ENCODE results near the gene SETDB1. TPM values are rescaled to one million over a fixed set of nuclear protein-coding genes. Genes with fewer than 3 reads are reported as not detected.
A peak's percentile ranks its signal among the peaks of the same experiment; 100 is the strongest.

The SETDB1 gene
- total RNA-seq, 1 donor from 2014 or later, result 30.0 TPM

DNA sequence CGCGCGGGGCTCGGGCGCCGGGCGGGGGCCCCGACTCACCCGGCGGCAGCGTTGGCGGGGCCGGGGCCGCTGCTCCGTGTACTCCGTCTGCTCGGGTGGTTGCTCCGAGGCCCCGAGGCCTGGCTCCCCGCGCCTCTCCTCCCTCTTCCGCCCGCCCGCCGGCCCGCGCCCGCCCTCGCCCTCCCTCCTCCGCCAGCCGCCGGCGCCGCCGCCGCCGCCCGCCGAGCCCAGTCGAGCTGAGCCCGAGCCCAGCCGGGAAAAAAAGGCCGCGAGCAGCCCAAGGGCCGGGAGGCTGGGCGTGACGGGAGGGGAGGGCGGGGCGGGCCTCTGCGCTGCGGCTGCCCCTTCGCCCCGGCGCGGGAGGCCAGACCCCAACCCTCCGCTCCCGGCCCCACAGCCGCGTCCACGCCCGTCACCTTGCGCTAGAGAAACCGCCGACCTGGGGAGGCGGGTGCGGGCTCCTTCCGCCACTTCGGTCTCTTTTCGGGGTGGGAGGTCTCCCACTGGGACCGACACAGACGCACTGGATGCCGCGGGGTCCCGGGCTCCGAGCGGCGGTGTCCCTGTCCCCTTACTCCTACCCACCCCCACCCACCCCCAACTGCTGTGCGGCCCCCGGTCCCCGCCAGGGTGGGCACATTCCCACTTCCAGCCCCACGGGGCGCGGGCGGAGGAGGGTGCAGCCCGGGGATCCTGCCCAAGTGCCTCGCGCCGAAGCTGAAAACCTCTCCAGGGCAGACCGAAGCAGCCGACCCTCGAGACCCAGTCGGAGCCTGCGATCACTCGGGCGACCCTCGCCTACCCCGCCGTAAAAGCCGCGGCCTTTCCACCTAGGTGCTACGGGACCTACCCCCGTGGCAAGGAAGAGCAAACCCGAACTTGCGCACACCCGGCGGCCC lies 48.7 kb downstream of the SETDB1 start, which contains the start of gene CERS2:
TSS of gene CERS2 (minus strand) at position 256 of the 899 bp plus-strand sequence. CDS start 5,745 bp downstream, outside the sequence.
- Histone ChIP-seq H3K27ac (ENCODE audit: low read depth, low read length) (peak within 1 kb of the TSS; percentile 75), H3K79me2 (ENCODE audit: insufficient read depth, low read length) (peaks cover 44% of the 10 kb centered on the region), H3K27me3 (ENCODE audit: insufficient read depth, low read length) (no peaks in the 10 kb centered on the region), H3K4me2 (ENCODE audit: low read length) (peak within 1 kb of the TSS; percentile 97), H3K36me3 (ENCODE audit: insufficient read depth, low read length) (no peaks in the 10 kb centered on the region), H3K4me1 (ENCODE audit: insufficient read depth, low read length) (peaks cover 48% of the 10 kb centered on the region), H3K9ac (ENCODE audit: low read length) (peak within 1 kb of the TSS; percentile 88), H3K9me3 (ENCODE audit: insufficient read depth, low read depth, low read length) (no peaks in the 10 kb centered on the region), H4K20me1 (ENCODE audit: insufficient read depth, low read length) (peaks cover 40% of the 10 kb centered on the region), H3K4me3 (ENCODE audit: insufficient read depth, low read depth, low read length) (peak within 1 kb of the TSS; percentile 91), H2AFZ (ENCODE audit: low read depth, low read length) (peak within 1 kb of the TSS; percentile 87)
- H3K9me3 Mint-ChIP-seq (ENCODE audit: unreplicated experiment), result no peaks in the 10 kb centered on the region
- H3K27me3 Mint-ChIP-seq (ENCODE audit: low read depth, unreplicated experiment), result no peaks in the 10 kb centered on the region
- H3K27ac Mint-ChIP-seq (ENCODE audit: unreplicated experiment), result peak within 1 kb of the TSS; percentile 86
- no peak for FAIRE-seq
- DNase-seq (ENCODE audit: low read depth), result peak; percentile 49
- TF ChIP-seq EZH2 (IDR thresholded peaks at IDR 0.05; ENCODE audit: insufficient read depth, low read length), result no peak
- TF ChIP-seq, protein P1, sequence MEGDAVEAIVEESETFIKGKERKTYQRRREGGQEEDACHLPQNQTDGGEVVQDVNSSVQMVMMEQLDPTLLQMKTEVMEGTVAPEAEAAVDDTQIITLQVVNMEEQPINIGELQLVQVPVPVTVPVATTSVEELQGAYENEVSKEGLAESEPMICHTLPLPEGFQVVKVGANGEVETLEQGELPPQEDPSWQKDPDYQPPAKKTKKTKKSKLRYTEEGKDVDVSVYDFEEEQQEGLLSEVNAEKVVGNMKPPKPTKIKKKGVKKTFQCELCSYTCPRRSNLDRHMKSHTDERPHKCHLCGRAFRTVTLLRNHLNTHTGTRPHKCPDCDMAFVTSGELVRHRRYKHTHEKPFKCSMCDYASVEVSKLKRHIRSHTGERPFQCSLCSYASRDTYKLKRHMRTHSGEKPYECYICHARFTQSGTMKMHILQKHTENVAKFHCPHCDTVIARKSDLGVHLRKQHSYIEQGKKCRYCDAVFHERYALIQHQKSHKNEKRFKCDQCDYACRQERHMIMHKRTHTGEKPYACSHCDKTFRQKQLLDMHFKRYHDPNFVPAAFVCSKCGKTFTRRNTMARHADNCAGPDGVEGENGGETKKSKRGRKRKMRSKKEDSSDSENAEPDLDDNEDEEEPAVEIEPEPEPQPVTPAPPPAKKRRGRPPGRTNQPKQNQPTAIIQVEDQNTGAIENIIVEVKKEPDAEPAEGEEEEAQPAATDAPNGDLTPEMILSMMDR (IDR thresholded peaks at IDR 0.05; ENCODE audit: insufficient read depth, low read depth, low read length), result no peak
- peaks cover 2% of the 10 kb centered on the region for H3K36me3 Mint-ChIP-seq (ENCODE audit: low read depth, unreplicated experiment)
- peak within 1 kb of the TSS; percentile 88 for H3K4me3 Mint-ChIP-seq (ENCODE audit: unreplicated experiment)
- peaks cover 38% of the 10 kb centered on the region for H3K4me1 Mint-ChIP-seq (ENCODE audit: low read depth, unreplicated experiment)

- no peak overlapping the region for H3K4me3 Mint-ChIP-seq (ENCODE audit: unreplicated experiment)
- H3K4me1 Mint-ChIP-seq (ENCODE audit: low read depth, unreplicated experiment), result peaks cover 34% of the 10 kb centered on the region
- DNase-seq (ENCODE audit: low read depth) (no peak), FAIRE-seq (no peak)
- peaks cover 28% of the 10 kb centered on the region for H3K79me2 ChIP-seq (ENCODE audit: insufficient read depth, low read length)
- H3K27ac Mint-ChIP-seq (ENCODE audit: unreplicated experiment), result no peak overlapping the region
- H3K27me3 ChIP-seq (ENCODE audit: insufficient read depth, low read length), result no peaks in the 10 kb centered on the region
- H3K9me3 ChIP-seq (ENCODE audit: insufficient read depth, low read depth, low read length), result no peaks in the 10 kb centered on the region
- H3K4me3 ChIP-seq (ENCODE audit: insufficient read depth, low read depth, low read length), result no peak overlapping the region
- H3K27ac ChIP-seq (ENCODE audit: low read depth, low read length), result no peak overlapping the region
- H3K4me1 ChIP-seq (ENCODE audit: insufficient read depth, low read length), result peaks cover 47% of the 10 kb centered on the region
- H4K20me1 ChIP-seq (ENCODE audit: insufficient read depth, low read length), result peaks cover 25% of the 10 kb centered on the region
- H3K4me2 ChIP-seq (ENCODE audit: low read length), result no peak overlapping the region
- no peaks in the 10 kb centered on the region for H3K27me3 Mint-ChIP-seq (ENCODE audit: low read depth, unreplicated experiment)
- peaks cover 2% of the 10 kb centered on the region for H3K36me3 Mint-ChIP-seq (ENCODE audit: low read depth, unreplicated experiment)
- TF ChIP-seq, protein P1 (IDR thresholded peaks at IDR 0.05; ENCODE audit: insufficient read depth, low read depth, low read length), result no peak
- TF ChIP-seq EZH2 (IDR thresholded peaks at IDR 0.05; ENCODE audit: insufficient read depth, low read length), result no peak
- no peak overlapping the region for H2AFZ ChIP-seq (ENCODE audit: low read depth, low read length)
- no peak overlapping the region for H3K9ac ChIP-seq (ENCODE audit: low read length)
- H3K36me3 ChIP-seq (ENCODE audit: insufficient read depth, low read length), result no peaks in the 10 kb centered on the region
- H3K9me3 Mint-ChIP-seq (ENCODE audit: unreplicated experiment), result no peaks in the 10 kb centered on the region
Observed at GRCh38 chr1:150976401-150976821, 50.2 kb downstream of the SETDB1 start.

Measured in astrocyte (in vitro differentiated cells and primary cell).